HG02970 (cell line): Measurements from ENCODE around the gene NSFL1C.
"Not testable (repeated sequence)": the region's sequence is repeated elsewhere in the genome, so short reads cannot be mapped to it uniquely, and the experiment has no call there.

Experiments
- ATAC-seq: cut with Tn5 transposase; IDR thresholded peaks from one replicate; pipeline ENCODE4 v1.9.1; 2021; ENCODE audit warnings: mild to moderate bottlenecking, moderate library complexity, moderate number of reproducible peaks; ENCODE audit not compliant: unreplicated experiment, low FRiP score

NSFL1C gene

DNA sequence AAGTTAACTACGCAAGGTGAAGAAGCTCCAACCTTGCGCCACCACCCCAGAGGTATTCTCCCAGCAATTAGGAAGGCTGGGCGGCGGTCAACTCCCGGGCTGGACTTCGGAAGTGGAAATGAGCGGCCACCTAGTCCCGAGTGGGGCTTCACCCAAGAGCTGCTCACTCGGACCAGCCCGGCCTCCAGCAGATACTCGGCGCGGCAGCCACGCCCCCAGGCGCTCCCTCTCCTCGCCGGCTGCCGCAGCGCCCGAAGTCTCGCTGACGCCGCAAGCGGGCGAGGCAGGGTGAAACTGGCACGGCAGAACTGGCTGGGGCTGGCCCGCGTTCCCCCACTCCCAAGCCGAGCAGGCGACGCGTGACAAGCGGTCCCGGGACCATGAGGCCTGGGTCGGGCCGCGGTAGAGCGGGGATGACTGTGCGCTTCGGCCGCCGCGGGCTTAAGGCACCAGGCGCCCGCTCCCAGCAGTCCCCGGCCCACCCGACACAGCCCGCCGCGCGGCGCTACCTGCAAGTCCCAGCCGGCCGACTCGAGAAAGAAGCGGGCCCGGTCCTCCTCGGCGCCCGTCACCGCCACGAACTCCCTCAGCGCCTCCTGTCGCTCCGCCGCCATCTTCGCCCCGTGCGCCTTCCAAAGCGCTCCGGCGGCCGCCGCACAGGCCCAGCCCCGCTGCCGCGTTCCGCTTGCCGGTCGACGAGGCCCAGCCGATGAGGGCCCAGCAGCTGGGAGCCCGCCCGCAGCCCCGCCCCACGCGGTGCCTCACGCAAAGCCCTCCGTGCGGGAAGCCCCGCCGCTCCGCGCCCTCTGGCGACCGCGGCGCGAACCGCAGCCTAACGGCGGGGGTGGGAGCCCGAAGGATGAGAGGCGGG is at the start of gene NSFL1C:
TSS of gene NSFL1C (minus strand) at position 639 of the 871 bp plus-strand sequence. CDS start at position 614, 25 bp downstream.
- ATAC-seq = peak; percentile 79

DNA sequence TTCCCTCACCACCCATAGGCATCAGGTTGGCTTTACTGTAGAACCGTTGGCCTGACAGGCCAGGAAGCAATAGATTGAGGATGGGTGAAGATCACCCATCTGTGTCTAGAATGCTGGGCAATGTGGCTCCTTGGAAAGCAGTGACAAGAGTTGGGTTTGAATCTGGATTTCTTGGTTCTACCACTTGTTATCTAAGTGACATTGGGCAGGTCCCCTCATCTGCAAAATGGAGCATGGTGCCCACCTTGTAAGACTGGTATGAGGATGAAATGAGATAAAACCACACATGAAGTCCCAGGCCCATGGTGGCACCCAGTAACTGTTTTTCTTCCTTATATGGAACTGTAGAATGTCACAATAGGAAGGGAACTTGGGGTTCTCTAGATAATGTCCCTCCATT is 47.2 kb upstream of the NSFL1C start:
- no peak for ATAC-seq

DNA sequence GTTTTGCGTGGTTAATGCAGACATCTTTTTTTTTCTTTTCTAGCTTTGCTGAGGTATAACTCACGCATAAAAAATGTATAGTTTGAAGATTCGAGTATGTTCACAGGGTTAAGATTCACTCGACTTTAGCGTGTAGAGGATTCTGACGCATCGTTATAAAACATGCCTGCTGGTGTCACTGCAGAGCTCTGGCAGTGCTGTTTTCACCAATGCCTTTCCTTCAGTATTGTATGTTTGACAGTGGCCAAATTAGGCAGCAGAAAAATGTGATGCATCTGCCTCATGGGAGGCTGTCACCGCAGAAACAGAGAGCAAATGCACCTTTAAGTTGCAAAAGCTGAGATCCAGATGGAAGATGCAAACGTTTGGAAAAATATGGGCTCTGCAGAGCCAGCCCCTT is 42.6 kb upstream of the NSFL1C start:
- no peak for ATAC-seq

GRCh38 chr20:1508574-1508973 is 41.9 kb upstream of the NSFL1C start:
- ATAC-seq = no peak

DNA sequence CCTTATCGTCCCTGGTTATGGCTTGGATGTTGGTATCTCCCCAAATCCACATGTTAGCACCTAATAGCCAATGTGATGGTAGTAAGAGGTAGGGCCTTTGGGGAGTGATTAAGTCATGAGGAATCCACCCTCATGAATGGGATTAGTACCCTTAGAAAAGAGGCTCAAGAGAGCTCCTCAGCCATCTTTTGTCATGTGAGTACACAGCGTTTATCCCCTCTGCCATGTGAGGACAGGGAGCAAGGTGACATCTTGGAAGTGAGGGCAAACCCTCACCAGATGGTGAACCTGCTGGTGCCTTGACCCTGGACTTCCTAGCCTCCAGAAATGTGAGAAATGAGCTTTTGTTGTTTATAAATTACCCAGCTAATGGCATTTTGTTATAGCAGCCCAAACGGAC is 40.6 kb upstream of the NSFL1C start:
- ATAC-seq = no peak

- no peak for ATAC-seq
Measured at GRCh38 chr20:1505871-1506270, 39.2 kb upstream of the NSFL1C start.

DNA sequence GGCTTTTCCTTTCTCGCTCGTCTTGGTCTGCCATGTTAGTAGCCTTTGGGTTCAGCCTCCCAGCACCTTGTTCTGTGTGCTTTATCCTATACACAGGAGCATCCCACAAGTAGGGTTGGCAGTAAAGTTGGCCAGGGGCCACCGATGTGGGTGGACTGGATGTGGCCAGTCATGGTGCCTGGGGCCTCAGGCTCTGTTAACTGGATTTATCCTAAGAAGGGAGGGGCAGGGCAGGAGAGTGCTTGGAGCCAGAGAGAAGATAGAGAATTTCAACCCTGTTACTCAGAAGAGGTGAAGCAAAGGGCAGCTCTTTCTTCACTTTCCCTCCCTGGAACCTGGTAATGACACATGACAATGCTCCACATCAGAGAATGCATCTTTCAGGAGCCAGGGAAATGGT is 38.7 kb upstream of the NSFL1C start:
- ATAC-seq = no peak

DNA sequence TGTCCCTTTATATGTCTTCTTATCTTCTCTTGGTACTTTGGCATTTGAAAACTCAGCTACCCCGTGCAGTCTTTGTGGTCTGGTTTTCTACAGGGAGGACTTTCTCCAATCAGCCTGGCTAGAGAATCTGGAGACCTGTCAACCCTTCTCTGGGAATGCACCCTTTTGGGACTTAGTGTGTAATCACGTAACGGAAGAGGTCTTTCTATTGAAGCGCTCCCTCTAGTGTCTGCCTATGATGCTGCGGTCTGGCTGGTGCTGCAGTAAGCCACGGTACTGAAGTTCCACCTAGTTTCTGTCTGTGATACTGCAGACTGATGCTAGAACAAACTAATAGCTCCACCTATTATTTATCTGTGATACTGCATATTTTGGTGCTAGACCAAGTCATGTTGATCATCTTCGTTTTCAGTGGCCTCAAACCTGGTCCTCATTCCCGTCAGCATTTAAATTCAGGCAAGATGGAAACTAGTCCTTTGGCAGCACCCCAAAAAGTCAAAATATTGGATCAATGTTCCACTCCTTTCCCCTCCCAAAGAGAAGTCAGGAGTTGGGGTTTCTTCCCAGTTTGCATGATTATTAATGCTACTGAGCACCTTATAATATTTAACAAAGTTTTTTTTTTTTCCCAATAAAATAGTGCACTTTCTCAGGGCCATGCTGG is 37.0 kb upstream of the NSFL1C start:
- ATAC-seq = peak; percentile 78

DNA sequence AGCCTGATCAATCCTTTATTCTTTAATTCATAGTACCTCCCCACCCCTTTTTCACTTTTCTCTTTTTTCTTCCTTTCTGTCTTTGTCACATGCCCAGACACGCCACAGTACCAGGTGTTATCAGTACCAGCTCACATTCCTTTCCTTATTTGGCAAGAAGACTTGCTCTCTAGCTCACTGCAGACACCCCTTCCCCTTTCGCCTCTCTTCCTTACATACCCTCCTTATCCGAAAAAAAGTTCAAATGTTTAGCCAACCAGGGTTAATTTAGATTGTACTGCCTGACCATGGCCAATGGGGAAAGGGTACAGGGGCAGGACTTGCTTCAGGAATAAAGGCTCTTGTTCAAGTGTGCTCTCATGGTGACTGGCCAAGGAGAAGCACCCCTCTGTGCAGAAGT is 33.8 kb upstream of the NSFL1C start:
- no peak for ATAC-seq

DNA sequence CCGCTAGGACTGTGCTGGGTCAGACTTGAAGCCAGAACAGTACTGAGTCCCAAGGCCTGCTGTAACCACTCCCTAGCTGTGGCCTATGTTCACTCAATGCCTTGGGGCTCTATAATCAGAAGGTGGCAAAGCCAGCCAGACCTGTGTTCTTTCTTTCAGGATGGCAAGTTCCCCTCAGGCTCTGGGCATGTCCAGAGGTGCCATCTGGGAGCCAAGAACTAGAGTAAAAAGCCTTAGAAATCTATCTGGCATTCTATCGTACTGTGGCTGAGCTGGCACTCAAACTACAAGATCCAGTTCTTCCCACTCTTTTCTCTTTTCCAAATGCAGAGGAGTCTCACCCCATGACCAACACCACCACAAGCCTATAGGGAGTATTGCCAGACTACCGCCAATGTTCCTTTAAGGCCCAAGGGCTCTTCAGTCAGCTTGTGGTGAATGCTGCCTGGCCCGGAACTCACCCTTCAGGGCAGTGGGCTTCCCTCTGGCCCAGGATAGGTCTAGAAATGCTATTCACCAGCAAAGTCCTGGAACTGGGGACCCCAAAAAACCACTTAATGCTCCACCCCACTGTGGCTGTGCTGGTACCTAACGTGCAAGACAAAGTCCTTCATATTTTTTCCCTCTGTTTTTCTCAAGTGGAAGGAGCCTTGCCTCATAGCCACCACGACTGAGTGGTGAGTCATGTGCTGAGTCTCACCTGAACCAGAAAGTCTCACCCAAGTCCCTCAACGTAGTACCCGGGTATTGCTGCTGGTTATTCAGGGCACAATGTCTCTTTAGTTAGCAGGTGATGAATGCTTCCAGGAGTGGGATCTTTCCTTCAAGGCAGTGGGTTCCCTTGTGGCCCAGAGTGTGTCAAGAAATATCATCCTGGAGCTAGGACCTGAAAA is 33.1 kb upstream of the NSFL1C start:
- ATAC-seq = no peak

- ATAC-seq = not testable (repeated sequence)
Measured at GRCh38 chr20:1497371-1497770, 30.7 kb upstream of the NSFL1C start.

DNA sequence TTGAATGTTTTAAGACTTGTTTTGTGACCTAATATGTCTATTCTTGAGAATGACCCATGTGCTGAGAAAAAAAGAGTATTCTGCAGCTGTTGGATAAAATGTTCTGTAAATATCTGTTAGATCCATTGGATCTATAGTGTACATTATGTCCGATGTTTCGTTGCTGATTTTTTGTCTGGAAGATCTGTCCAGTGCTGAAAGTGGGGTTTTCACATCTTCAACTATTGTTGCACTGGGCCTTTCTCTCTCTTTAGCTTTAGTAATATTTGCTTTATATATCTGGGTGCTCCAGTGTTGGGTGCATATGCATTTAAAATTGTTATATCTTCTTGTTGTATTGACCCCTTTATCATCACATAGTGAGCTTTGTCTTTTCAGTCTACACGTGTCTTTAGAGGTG is 30.3 kb upstream of the NSFL1C start:
- ATAC-seq = no peak

DNA sequence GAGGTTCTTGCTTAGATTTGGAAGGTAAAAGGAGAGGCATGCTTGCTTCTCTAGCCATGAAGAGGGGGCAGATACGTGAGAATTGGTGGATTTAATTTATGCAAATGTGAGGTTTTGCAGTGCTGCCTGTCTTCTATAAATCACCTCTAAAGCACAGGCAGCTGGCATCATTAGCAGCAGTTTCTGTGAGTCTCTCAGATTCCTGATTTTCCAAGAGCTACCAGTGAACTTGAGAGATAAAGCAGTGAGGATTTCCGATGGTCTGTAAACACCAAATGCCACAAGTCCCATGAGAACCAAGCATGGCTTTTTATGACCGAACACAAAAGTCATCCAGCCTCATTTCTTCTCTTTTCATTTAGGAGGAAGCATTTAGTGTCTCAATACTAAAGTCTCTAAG is 27.8 kb upstream of the NSFL1C start:
- no peak for ATAC-seq

DNA sequence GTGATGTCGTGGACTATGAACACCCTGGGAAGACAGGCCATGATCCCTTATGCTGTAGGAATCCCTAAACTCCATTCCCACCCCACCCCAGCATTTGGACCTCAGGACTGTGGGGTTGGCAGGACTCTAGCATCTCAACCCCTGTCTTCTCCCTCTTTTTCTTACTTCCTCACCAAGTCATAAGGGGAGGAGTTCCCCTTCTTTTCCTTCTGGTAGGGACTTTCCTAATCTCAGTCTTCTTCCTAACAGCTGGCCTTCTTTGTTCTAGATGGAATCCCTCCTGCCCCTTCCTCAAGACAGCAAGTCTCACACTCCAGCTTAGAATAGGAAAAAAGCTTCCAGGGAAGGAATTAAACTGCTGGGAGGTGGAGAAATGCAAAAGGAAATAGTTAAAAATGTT is 26.9 kb upstream of the NSFL1C start:
- no peak for ATAC-seq

DNA sequence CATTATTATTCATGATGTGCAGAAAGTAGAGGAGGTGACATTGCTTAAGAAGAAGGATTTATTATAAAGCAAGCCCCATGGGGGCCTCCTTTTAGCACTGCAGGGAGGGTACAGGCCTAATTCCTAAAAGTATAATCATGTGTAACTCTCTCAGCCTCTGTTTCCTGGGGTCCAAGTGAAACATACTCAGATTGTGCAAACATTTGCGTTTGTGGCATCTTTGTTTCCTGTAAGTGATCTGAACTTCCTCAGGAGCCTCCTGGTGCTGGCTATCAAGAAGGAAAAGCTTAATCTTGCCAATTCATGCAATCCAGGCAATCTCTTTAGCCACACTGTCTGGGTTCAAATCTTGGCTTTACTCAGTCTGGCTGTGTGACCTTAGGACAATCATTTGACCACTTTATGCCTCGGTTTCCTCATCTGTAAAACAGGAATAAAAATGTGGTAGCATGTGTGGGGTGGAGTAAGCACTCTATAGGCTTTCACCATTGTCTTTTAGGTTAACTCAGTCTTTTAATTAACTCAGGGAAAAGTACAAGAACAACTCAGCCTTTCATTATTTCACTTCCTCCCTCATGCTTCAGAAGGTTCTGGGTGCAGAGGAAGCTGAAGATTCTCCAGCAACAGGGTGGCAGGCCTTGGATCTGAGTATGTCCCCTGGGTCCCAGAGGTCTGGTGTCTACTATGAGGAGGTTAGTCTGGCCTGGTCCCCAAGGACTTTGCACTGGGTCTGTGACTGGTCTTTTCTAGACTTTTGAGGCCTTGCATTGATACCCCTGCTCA is 25.4 kb upstream of the NSFL1C start:
- no peak for ATAC-seq

DNA sequence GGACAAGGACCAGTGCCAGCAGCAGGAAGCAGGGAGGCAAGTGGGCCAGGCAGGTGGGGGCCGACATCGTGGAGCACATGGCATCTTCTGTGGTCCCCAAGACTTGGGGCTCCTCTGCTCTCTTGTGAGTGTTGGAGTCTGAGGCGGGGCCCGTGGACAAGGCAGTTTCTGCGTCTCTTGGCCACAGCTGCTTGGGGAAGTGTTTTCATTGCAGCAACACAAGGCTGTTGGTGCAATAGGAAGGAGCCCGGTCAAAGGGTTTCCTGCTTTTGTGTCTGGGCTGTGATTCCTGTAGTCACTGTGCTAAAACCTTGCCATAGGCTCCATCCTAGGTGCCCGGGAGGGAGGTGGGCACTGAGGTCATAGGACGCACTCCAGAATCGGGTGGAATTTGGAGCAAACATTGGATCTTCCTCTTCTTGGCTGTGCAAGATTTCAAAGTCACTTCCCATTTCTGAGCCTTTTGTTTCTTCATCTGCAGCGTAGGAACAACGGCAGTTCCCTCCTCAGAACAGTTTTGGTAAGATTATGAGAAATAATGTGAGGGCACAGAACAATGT is 24.7 kb upstream of the NSFL1C start, which contains the start of gene SIRPB2:
TSS of gene SIRPB2 (minus strand) at position 140 of the 560 bp plus-strand sequence. CDS start at position 79, 61 bp downstream.
- ATAC-seq = no peak

GRCh38 chr20:1490643-1491195 is 24.1 kb upstream of the NSFL1C start:
- ATAC-seq = no peak

- no peak for ATAC-seq
Measured at GRCh38 chr20:1489764-1490436, 23.3 kb upstream of the NSFL1C start.

DNA sequence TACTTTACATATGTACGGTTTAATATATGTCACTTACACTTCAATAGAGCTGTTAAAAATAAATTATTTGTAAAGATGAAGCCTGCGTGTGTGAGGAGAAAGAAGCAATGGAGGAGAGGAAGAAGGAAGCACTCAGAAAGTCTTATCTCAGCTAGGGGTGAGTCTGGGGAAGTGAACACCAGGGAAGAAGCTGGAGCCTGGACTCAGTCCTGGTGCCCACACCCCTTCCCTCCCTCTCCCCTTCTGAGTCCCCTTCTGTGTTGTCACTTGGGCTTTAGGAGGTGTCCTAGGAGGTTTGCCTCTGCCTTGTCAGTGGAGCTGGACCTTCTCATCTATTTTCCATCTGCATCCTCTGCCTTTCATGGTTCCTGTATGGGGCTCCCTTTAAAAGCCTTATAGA is 22.7 kb upstream of the NSFL1C start:
- ATAC-seq = no peak
